Karpas-422 (cell line): ENCODE results near the gene CACNA1H. TPM values are rescaled to one million over a fixed set of nuclear protein-coding genes. Genes with fewer than 3 reads are reported as not detected.

Source experiments
- DNase-seq: peaks from one replicate; pipeline ENCODE4 v3.0.0-alpha.2; 2015
- H2AFZ ChIP-seq: fragments of 200-600 bp; sonication (generic); 2 replicates; pipeline ENCODE4 v1.6.1; 2014; ENCODE audit warnings: antibody characterized with exemption, low read length, mixed read lengths
- H3K27ac ChIP-seq: fragments of 200-600 bp; sonication (generic); 2 replicates; pipeline ENCODE4 v1.5.1; 2014; ENCODE audit warnings: mild to moderate bottlenecking, low read length, moderate library complexity
- H3K27me3 ChIP-seq: fragments of 200-600 bp; sonication (generic); 2 replicates; pipeline ENCODE4 v1.6.1; 2014; ENCODE audit warnings: low read length, mixed read lengths
- H3K36me3 ChIP-seq: fragments of 200-600 bp; sonication (generic); 2 replicates; pipeline ENCODE4 v1.6.1; 2014; ENCODE audit warnings: low read length, mixed read lengths; ENCODE audit not compliant: insufficient read depth
- H3K4me1 ChIP-seq: fragments of 200-600 bp; sonication (generic); 2 replicates; pipeline ENCODE4 v1.6.1; 2014; ENCODE audit warnings: mild to moderate bottlenecking, low read length, mixed read lengths
- H3K4me2 ChIP-seq: fragments of 200-600 bp; sonication (generic); 2 replicates; pipeline ENCODE4 v1.6.1; 2014; ENCODE audit warnings: low read length, low read depth, mild to moderate bottlenecking; ENCODE audit not compliant: poor library complexity, severe bottlenecking
- H3K4me3 ChIP-seq: fragments of 200-600 bp; sonication (generic); 2 replicates; pipeline ENCODE4 v1.5.1; 2014; ENCODE audit warnings: mild to moderate bottlenecking, antibody characterized with exemption, low read length, mixed read lengths
- H3K79me2 ChIP-seq: fragments of 200-600 bp; sonication (generic); 2 replicates; pipeline ENCODE4 v1.6.1; 2014; ENCODE audit warnings: mild to moderate bottlenecking, low read length, mixed read lengths
- H3K9ac ChIP-seq: fragments of 200-600 bp; sonication (generic); 2 replicates; pipeline ENCODE4 v1.6.0; 2014; ENCODE audit warnings: low read length
- H3K9me2 ChIP-seq: fragments of 200-600 bp; sonication (generic), shearing (Covaris generic); replicated peaks from 2 replicates; pipeline ENCODE4 v1.6.0; 2014; ENCODE audit warnings: mild to moderate bottlenecking, low read length, moderate library complexity; ENCODE audit not compliant: insufficient read depth
- H3K9me3 ChIP-seq: fragments of 300-700, 200-600 bp; sonication (generic); 2 replicates; pipeline ENCODE4 v1.6.1; 2014; ENCODE audit warnings: low read length, mixed read lengths
- H4K20me1 ChIP-seq: fragments of 200-600 bp; sonication (generic); 2 replicates; pipeline ENCODE4 v1.6.1; 2014; ENCODE audit warnings: mild to moderate bottlenecking, antibody characterized with exemption, low read length, low read depth; ENCODE audit not compliant: insufficient read depth
- total RNA-seq: library from RNA; depleted of rRNA; stranded (reverse); fragments of >200 nt; shearing (Covaris generic); gene quantifications from 2 replicates; pipeline ENCODE4 v1.2.3, GENCODE V29; 2014; ENCODE audit warnings: low replicate concordance

CACNA1H gene
- total RNA-seq, 1 experiment from 2014 or later: not detected

- no peak overlapping the region for H2AFZ ChIP-seq
- no peak overlapping the region for H3K4me3 ChIP-seq
- no peaks in the 10 kb centered on the region for H4K20me1 ChIP-seq
- no peaks in the 10 kb centered on the region for H3K4me1 ChIP-seq
- no peaks in the 10 kb centered on the region for H3K36me3 ChIP-seq
- no peaks in the 10 kb centered on the region for H3K27me3 ChIP-seq
- no peak overlapping the region for H3K4me2 ChIP-seq
- DNase-seq: peak; percentile 52
- H3K9ac ChIP-seq: no peak overlapping the region
- H3K27ac ChIP-seq: no peak overlapping the region
- H3K9me3 ChIP-seq: no peaks in the 10 kb centered on the region
- H3K9me2 ChIP-seq: no peaks in the 10 kb centered on the region
- no peaks in the 10 kb centered on the region for H3K79me2 ChIP-seq
Observed at GRCh38 chr16:1167276-1168107, 14.6 kb downstream of the CACNA1H start.

- Histone ChIP-seq H4K20me1 (no peaks in the 10 kb centered on the region), H3K27ac (no peak overlapping the region), H3K36me3 (no peaks in the 10 kb centered on the region), H3K4me2 (no peak overlapping the region), H3K27me3 (no peaks in the 10 kb centered on the region), H3K4me1 (no peaks in the 10 kb centered on the region), H3K9ac (no peak overlapping the region), H3K4me3 (no peak overlapping the region), H3K9me2 (no peaks in the 10 kb centered on the region), H2AFZ (no peak overlapping the region), H3K79me2 (no peaks in the 10 kb centered on the region), H3K9me3 (no peaks in the 10 kb centered on the region)
- DNase-seq: no peak
Observed at GRCh38 chr16:1168837-1169236, 15.9 kb downstream of the CACNA1H start.

- Histone ChIP-seq H3K79me2 (no peaks in the 10 kb centered on the region), H2AFZ (no peak overlapping the region), H3K4me3 (no peak overlapping the region), H3K9me3 (no peaks in the 10 kb centered on the region), H4K20me1 (no peaks in the 10 kb centered on the region), H3K4me2 (no peak overlapping the region), H3K9me2 (no peaks in the 10 kb centered on the region), H3K36me3 (no peaks in the 10 kb centered on the region), H3K9ac (no peak overlapping the region), H3K27me3 (no peaks in the 10 kb centered on the region), H3K4me1 (no peaks in the 10 kb centered on the region), H3K27ac (no peak overlapping the region)
- DNase-seq: no peak
Observed at GRCh38 chr16:1169285-1170075, 16.6 kb downstream of the CACNA1H start.

GRCh38 chr16:1170076-1170418 lies 17.1 kb downstream of the CACNA1H start:
- H3K9ac ChIP-seq: no peak overlapping the region
- H3K9me2 ChIP-seq: no peaks in the 10 kb centered on the region
- no peak overlapping the region for H2AFZ ChIP-seq
- H3K9me3 ChIP-seq: no peaks in the 10 kb centered on the region
- no peaks in the 10 kb centered on the region for H3K4me1 ChIP-seq
- no peak overlapping the region for H3K4me3 ChIP-seq
- H3K27me3 ChIP-seq: no peaks in the 10 kb centered on the region
- H3K36me3 ChIP-seq: no peaks in the 10 kb centered on the region
- no peak overlapping the region for H3K4me2 ChIP-seq
- H4K20me1 ChIP-seq: no peaks in the 10 kb centered on the region
- no peak overlapping the region for H3K27ac ChIP-seq
- H3K79me2 ChIP-seq: no peaks in the 10 kb centered on the region
- no peak for DNase-seq

GRCh38 chr16:1171001-1171400 lies 18.1 kb downstream of the CACNA1H start:
- H3K4me1 ChIP-seq: no peaks in the 10 kb centered on the region
- no peak overlapping the region for H3K4me2 ChIP-seq
- no peak overlapping the region for H3K27ac ChIP-seq
- H3K9me3 ChIP-seq: no peaks in the 10 kb centered on the region
- H3K79me2 ChIP-seq: no peaks in the 10 kb centered on the region
- H3K36me3 ChIP-seq: no peaks in the 10 kb centered on the region
- H3K9me2 ChIP-seq: no peaks in the 10 kb centered on the region
- DNase-seq: no peak
- no peak overlapping the region for H2AFZ ChIP-seq
- no peak overlapping the region for H3K4me3 ChIP-seq
- H3K9ac ChIP-seq: no peak overlapping the region
- H4K20me1 ChIP-seq: no peaks in the 10 kb centered on the region
- no peaks in the 10 kb centered on the region for H3K27me3 ChIP-seq

GRCh38 chr16:1171854-1172428 lies 19.0 kb downstream of the CACNA1H start:
- H3K4me2 ChIP-seq: no peak overlapping the region
- no peak overlapping the region for H3K9ac ChIP-seq
- 0 out of 2 replicates have a peak, but pooled peaks cover 4% of the 10 kb centered on the region for H4K20me1 ChIP-seq
- H3K4me3 ChIP-seq: no peak overlapping the region
- H2AFZ ChIP-seq: no peak overlapping the region
- H3K4me1 ChIP-seq: no peaks in the 10 kb centered on the region
- no peaks in the 10 kb centered on the region for H3K27me3 ChIP-seq
- H3K9me3 ChIP-seq: no peaks in the 10 kb centered on the region
- H3K79me2 ChIP-seq: no peaks in the 10 kb centered on the region
- H3K27ac ChIP-seq: no peak overlapping the region
- DNase-seq: no peak
- H3K36me3 ChIP-seq: no peaks in the 10 kb centered on the region
- H3K9me2 ChIP-seq: no peaks in the 10 kb centered on the region

- Histone ChIP-seq H3K4me2 (no peak overlapping the region), H3K27ac (no peak overlapping the region), H3K9me3 (no peaks in the 10 kb centered on the region), H3K9ac (no peak overlapping the region), H3K79me2 (no peaks in the 10 kb centered on the region), H3K4me3 (no peak overlapping the region), H2AFZ (no peak overlapping the region), H4K20me1 (0 out of 2 replicates have a peak, but pooled peaks cover 4% of the 10 kb centered on the region), H3K9me2 (no peaks in the 10 kb centered on the region), H3K27me3 (no peaks in the 10 kb centered on the region), H3K4me1 (no peaks in the 10 kb centered on the region), H3K36me3 (no peaks in the 10 kb centered on the region)
- DNase-seq: no peak
Observed at GRCh38 chr16:1172651-1173050, 19.7 kb downstream of the CACNA1H start.

- 0 out of 2 replicates have a peak, but pooled peaks cover 4% of the 10 kb centered on the region for H4K20me1 ChIP-seq
- H2AFZ ChIP-seq: no peak overlapping the region
- H3K9me2 ChIP-seq: no peaks in the 10 kb centered on the region
- no peaks in the 10 kb centered on the region for H3K36me3 ChIP-seq
- no peak overlapping the region for H3K9ac ChIP-seq
- no peak overlapping the region for H3K27ac ChIP-seq
- H3K4me1 ChIP-seq: no peaks in the 10 kb centered on the region
- H3K9me3 ChIP-seq: no peaks in the 10 kb centered on the region
- H3K79me2 ChIP-seq: no peaks in the 10 kb centered on the region
- no peak overlapping the region for H3K4me2 ChIP-seq
- no peak overlapping the region for H3K4me3 ChIP-seq
- DNase-seq: no peak
- no peaks in the 10 kb centered on the region for H3K27me3 ChIP-seq
Observed at GRCh38 chr16:1173788-1174451, 21.0 kb downstream of the CACNA1H start.
